HCT116 (cell line): ENCODE data around the gene CAMTA2. TPM values are rescaled to one million over a fixed set of nuclear protein-coding genes. Genes with fewer than 3 reads are reported as not detected.
A peak's percentile ranks its signal among the peaks of the same experiment; 100 is the strongest.

Experiments used
- ATAC-seq: fragments of 200-7000 bp; cut with Tn5 transposase; 2 replicates; pipeline ENCODE4 v1.9.1; 2020; ENCODE audit warnings: mild to moderate bottlenecking, moderate library complexity
- BruUV-seq: library from RNA; stranded (reverse); fragments of 400-500 nt; replicated peaks from 2 replicates; lab custom pipeline; 2021; lab: Mats Ljungman, UMichigan
- CTCF ChIA-PET: fragments of 300-600 bp; sonication (Branson Sonifier 250); formaldehyde crosslinking; loops from one replicate; lab custom pipeline; 2021; ENCODE audit warnings: antibody characterized with exemption; lab: Charles Lee
- POLR2A ChIA-PET: fragments of 300-600, 350-600 bp; sonication (Branson Sonifier 250); formaldehyde crosslinking; loops from one replicate; lab custom pipeline; 2021; ENCODE audit warnings: antibody characterized with exemption; lab: Charles Lee
- RAD21 ChIA-PET, 2 experiments: fragments of 300-600 bp; sonication (Branson Sonifier 250); formaldehyde crosslinking; loops; one replicate each; lab custom pipeline; 2023; ENCODE audit warnings: low total read pairs in 2 of 2; ENCODE audit not compliant: uncharacterized antibody in 2 of 2, unreplicated experiment in 2 of 2, low non-redundant PET in 1 of 2; lab: Charles Lee
- DNase-seq: peaks from one replicate; pipeline ENCODE4 v3.0.0-alpha.2; 2010; ENCODE audit warnings: low read depth, low spot score
- H2AFZ ChIP-seq: fragments of 200-600 bp; shearing (Covaris generic), sonication (generic); 2 replicates; pipeline ENCODE4 v1.6.1; 2017; ENCODE audit warnings: low read depth, mixed run types, mixed read lengths, antibody characterized with exemption, low read length; ENCODE audit not compliant: poor library complexity, severe bottlenecking
- H3K27ac ChIP-seq: 2 replicates; pipeline ENCODE4 v1.5.1; 2012; ENCODE audit warnings: low read depth, low read length
- H3K27me3 ChIP-seq: fragments of 200-600 bp; sonication (generic); 2 replicates; pipeline ENCODE4 v1.6.1; 2016; ENCODE audit warnings: mixed run types, low read length, mixed read lengths; ENCODE audit not compliant: insufficient read depth
- H3K36me3 ChIP-seq, 2 experiments: fragments of 200-500 bp in 1 of 2; fragments of 200-600 bp in 1 of 2; sonication (Bioruptor generic) in 1 of 2; sonication (generic) in 1 of 2; 2 replicates each; pipeline versions ENCODE4 v1.5.1 to v1.6.1; 2014 to 2016; ENCODE audit warnings: low read length in 2 of 2, inconsistent platforms in 1 of 2, mixed read lengths in 1 of 2, mixed run types in 1 of 2; ENCODE audit not compliant: insufficient read depth in 2 of 2, control insufficient read depth in 1 of 2
- H3K4me1 ChIP-seq, 2 experiments: fragments of 200-600 bp in 1 of 2; sonication (generic) in 1 of 2; 2 replicates each; pipeline versions ENCODE4 v1.5.1 to v1.6.1; 2012 to 2017; ENCODE audit warnings: low read length in 2 of 2, inconsistent platforms in 1 of 2, mild to moderate bottlenecking in 1 of 2, mixed read lengths in 1 of 2, mixed run types in 1 of 2, moderate library complexity in 1 of 2; ENCODE audit not compliant: insufficient read depth in 2 of 2, control insufficient read depth in 1 of 2
- H3K4me2 ChIP-seq: fragments of 200-600 bp; sonication (generic); 2 replicates; pipeline ENCODE4 v1.6.1; 2017; ENCODE audit warnings: mixed run types, low read length, mixed read lengths
- H3K4me3 ChIP-seq, 2 experiments: fragments of 200-600 bp in 1 of 2; sonication (generic) in 1 of 2; replicated peaks in 1 of 2; 2 replicates each; pipeline ENCODE4 v1.5.1; 2011 to 2016; ENCODE audit warnings: low read length in 2 of 2, control low read depth in 1 of 2, low read depth in 1 of 2, mild to moderate bottlenecking in 1 of 2, mixed read lengths in 1 of 2, mixed run types in 1 of 2
- H3K79me2 ChIP-seq: fragments of 200-600 bp; sonication (generic); 2 replicates; pipeline ENCODE4 v1.6.1; 2017; ENCODE audit warnings: mild to moderate bottlenecking, mixed run types, low read length, moderate library complexity, mixed read lengths; ENCODE audit not compliant: insufficient read depth
- H3K9ac ChIP-seq: fragments of 200-600 bp; sonication (generic); 2 replicates; pipeline ENCODE4 v1.6.1; 2016; ENCODE audit warnings: low read length, mixed read lengths
- H3K9me2 ChIP-seq: fragments of 200-600 bp; sonication (generic), shearing (Covaris generic); 2 replicates; pipeline ENCODE4 v1.6.1; 2017; ENCODE audit warnings: mixed run types, mild to moderate bottlenecking, moderate library complexity; ENCODE audit not compliant: insufficient read depth
- H3K9me3 ChIP-seq, 2 experiments: fragments of 200-500 bp in 1 of 2; fragments of 200-600 bp in 1 of 2; sonication (Bioruptor generic) in 1 of 2; sonication (generic) in 1 of 2; 2 replicates each; pipeline ENCODE4 v1.6.1; 2014 to 2017; ENCODE audit warnings: low read length in 2 of 2, mixed read lengths in 2 of 2, inconsistent platforms in 1 of 2, low read depth in 1 of 2, mild to moderate bottlenecking in 1 of 2, mixed run types in 1 of 2, moderate library complexity in 1 of 2; ENCODE audit not compliant: control insufficient read depth in 1 of 2, insufficient read depth in 1 of 2
- H4K20me1 ChIP-seq: fragments of 200-600 bp; sonication (generic), shearing (Covaris generic); 2 replicates; pipeline ENCODE4 v1.6.1; 2017; ENCODE audit warnings: mixed run types, mild to moderate bottlenecking, moderate library complexity; ENCODE audit not compliant: insufficient read depth
- ATF3 ChIP-seq: IDR thresholded peaks from 2 replicates; pipeline ENCODE4 v1.6.1; 2012
- CEBPB ChIP-seq: IDR thresholded peaks from 2 replicates; pipeline ENCODE4 v1.6.1; 2012; ENCODE audit warnings: low read depth
- CTCF ChIP-seq, 3 experiments: fragments of 200-600 bp in 1 of 3; sonication (generic) in 1 of 3; IDR thresholded peaks in 2 of 3; conservative IDR thresholded peaks in 1 of 3; 2 replicates each; pipeline ENCODE4 v1.5.1; 2012 to 2017; ENCODE audit warnings: low read depth in 2 of 3, low read length in 2 of 3, antibody characterized with exemption in 1 of 3, borderline replicate concordance in 1 of 3, control low read depth in 1 of 3, mild to moderate bottlenecking in 1 of 3, mixed read lengths in 1 of 3, mixed run types in 1 of 3, moderate library complexity in 1 of 3; ENCODE audit not compliant: insufficient read depth in 1 of 3
- ELF1 ChIP-seq: IDR thresholded peaks from 2 replicates; pipeline ENCODE4 v1.6.1; 2012; ENCODE audit warnings: low read depth, borderline replicate concordance
- EZH2 ChIP-seq: fragments of 200-600 bp; sonication (generic); IDR thresholded peaks from 2 replicates; pipeline ENCODE4 v1.6.1; 2017; ENCODE audit warnings: antibody characterized with exemption, mixed run types
- EZH2phosphoT487 ChIP-seq: fragments of 200-600 bp; IDR thresholded peaks from 2 replicates; pipeline ENCODE4 v1.6.1; 2018; ENCODE audit warnings: antibody characterized with exemption, borderline replicate concordance
- MAX ChIP-seq: IDR thresholded peaks from 2 replicates; pipeline ENCODE4 v1.6.1; 2012
- POLR2A ChIP-seq: IDR thresholded peaks from 2 replicates; pipeline ENCODE4 v1.7.0; 2011; ENCODE audit warnings: borderline replicate concordance; ENCODE audit not compliant: insufficient read depth, insufficient read length; ENCODE audit errors: extremely low read depth
- RAD21 ChIP-seq: IDR thresholded peaks from 2 replicates; pipeline ENCODE4 v1.6.1; 2012; ENCODE audit warnings: low read depth, mild to moderate bottlenecking
- SIN3A ChIP-seq: IDR thresholded peaks from 2 replicates; pipeline ENCODE4 v1.6.1; 2012; ENCODE audit warnings: low read depth
- SP1 ChIP-seq: IDR thresholded peaks from 2 replicates; pipeline ENCODE4 v1.6.1; 2012; ENCODE audit warnings: low read depth
- SRF ChIP-seq: IDR thresholded peaks from 2 replicates; pipeline ENCODE4 v1.6.1; 2012; ENCODE audit warnings: low read depth
- YY1 ChIP-seq: IDR thresholded peaks from 2 replicates; pipeline ENCODE4 v1.6.1; 2011; ENCODE audit warnings: low read length, low read depth, moderate library complexity, mild to moderate bottlenecking; ENCODE audit not compliant: insufficient replicate concordance; ENCODE audit errors: extremely low read depth
- ZBTB33 ChIP-seq: IDR thresholded peaks from 2 replicates; pipeline ENCODE4 v1.6.1; 2011; ENCODE audit warnings: mild to moderate bottlenecking, low read length, moderate library complexity; ENCODE audit not compliant: insufficient replicate concordance; ENCODE audit errors: extremely low read depth
- ZFX ChIP-seq: fragments of 450-650 bp; IDR thresholded peaks from 2 replicates; pipeline ENCODE4 v1.6.1; 2017
- ZNF274 ChIP-seq: fragments of 200-500 bp; sonication (Bioruptor generic); IDR thresholded peaks from 2 replicates; pipeline ENCODE4 v1.6.1; 2014; ENCODE audit warnings: mild to moderate bottlenecking, low read depth, low read length, inconsistent platforms
- intact Hi-C: fragments of 100-400 bp; cut with micrococcal nuclease; formaldehyde crosslinking; loops from 2 replicates; pipeline ENCODE4 v1.10.0; 2022
- total RNA-seq: library from RNA; stranded (reverse); gene quantifications from one replicate; pipeline ENCODE4 v1.2.1, GENCODE V29; 2021; ENCODE audit not compliant: unreplicated experiment

Gene CAMTA2
- total RNA-seq, 1 experiment from 2014 or later, result 37.8 TPM

DNA sequence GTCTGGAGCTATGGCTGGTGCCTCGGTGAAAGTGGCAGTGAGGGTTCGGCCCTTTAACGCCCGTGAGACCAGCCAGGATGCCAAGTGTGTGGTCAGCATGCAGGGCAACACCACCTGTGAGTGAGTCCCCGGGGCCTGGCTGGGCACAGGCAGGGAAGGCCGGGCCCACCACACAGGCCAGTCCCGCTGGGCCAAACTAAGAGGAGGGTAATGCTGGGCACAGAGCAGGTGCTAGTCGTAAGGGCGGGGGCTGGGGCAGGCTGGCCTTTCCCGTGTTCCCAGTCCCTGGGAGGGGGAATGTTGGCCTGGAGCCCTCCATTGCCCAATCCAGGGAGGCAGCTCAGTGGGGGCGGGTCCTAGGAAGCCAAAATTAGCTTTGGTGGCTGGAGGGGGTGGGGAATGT is 12.8 kb upstream of the CAMTA2 start:
- Histone ChIP-seq H4K20me1 (no peaks in the 10 kb centered on the region), H3K4me2 (no peak overlapping the region), H2AFZ (no peak overlapping the region), H3K9ac (no peak overlapping the region), H3K36me3 (peaks cover 31 to 34% of the 10 kb centered on the region in 2 experiments), H3K4me1 (peaks cover 16 to 33% of the 10 kb centered on the region in 2 experiments), H3K9me2 (no peaks in the 10 kb centered on the region), H3K27ac (peak overlapping the region; percentile 31; the same call in 1 of the 2 replicates), H3K9me3 (no peaks in the 10 kb centered on the region), H3K79me2 (peaks cover 34% of the 10 kb centered on the region), H3K4me3 (no peak overlapping the region), H3K27me3 (no peaks in the 10 kb centered on the region)
- intact Hi-C loops, result no loop called here
- BruUV-seq, result no TSS peak
- no peak for ATAC-seq
- no peak for DNase-seq
- ChIA-PET CTCF (no interaction called here), RAD21 (no interaction called here), POLR2A (no interaction called here)
- TF ChIP-seq YY1, result no peak
- TF ChIP-seq SP1, result no peak
- TF ChIP-seq ZBTB33, result no peak
- TF ChIP-seq ZNF274, result no peak
- no peak for TF ChIP-seq ZFX
- TF ChIP-seq ELF1, result no peak
- no peak for TF ChIP-seq ATF3
- no peak for TF ChIP-seq SIN3A
- no peak for TF ChIP-seq SRF
- no peak for TF ChIP-seq EZH2phosphoT487
- no peak for TF ChIP-seq EZH2
- no peak for TF ChIP-seq CEBPB
- no peak for TF ChIP-seq RAD21
- no peak for TF ChIP-seq MAX
- TF ChIP-seq POLR2A, result no peak
- no peak for TF ChIP-seq CTCF (IDR thresholded peaks at IDR 0.05 in 2 of 3, conservative IDR thresholded peaks at IDR 0.05 in 1 of 3; ENCODE audit: borderline replicate concordance in 1 of 3, insufficient read depth in 1 of 3, low read depth in 2 of 3, low read length in 2 of 3)
